Renal cortex interstitium (tissue), 11 donors: ENCODE measurements around the gene SEMA6A. TPM values are rescaled to one million over a fixed set of nuclear protein-coding genes. Genes with fewer than 3 reads are reported as not detected.

ENCODE experiments used
- DNase-seq, 11 donors: peaks; one replicate each; pipeline ENCODE4 v3.0.0-alpha.2; 2013; ENCODE audit warnings: low read depth in 9 of 11, low spot score in 4 of 11; ENCODE audit errors: extremely low read depth in 1 of 11
- polyA plus RNA-seq, 3 donors: library from polyadenylated mRNA; unstranded; fragments of 120-200 nt; gene quantifications; one replicate each; pipeline ENCODE4 v1.2.1, GENCODE V29; 2013; ENCODE audit not compliant: insufficient read length in 3 of 3

SEMA6A gene
- polyA plus RNA-seq, 3 donors, result 48.5 to 66.4 (median 64.9) TPM

DNA sequence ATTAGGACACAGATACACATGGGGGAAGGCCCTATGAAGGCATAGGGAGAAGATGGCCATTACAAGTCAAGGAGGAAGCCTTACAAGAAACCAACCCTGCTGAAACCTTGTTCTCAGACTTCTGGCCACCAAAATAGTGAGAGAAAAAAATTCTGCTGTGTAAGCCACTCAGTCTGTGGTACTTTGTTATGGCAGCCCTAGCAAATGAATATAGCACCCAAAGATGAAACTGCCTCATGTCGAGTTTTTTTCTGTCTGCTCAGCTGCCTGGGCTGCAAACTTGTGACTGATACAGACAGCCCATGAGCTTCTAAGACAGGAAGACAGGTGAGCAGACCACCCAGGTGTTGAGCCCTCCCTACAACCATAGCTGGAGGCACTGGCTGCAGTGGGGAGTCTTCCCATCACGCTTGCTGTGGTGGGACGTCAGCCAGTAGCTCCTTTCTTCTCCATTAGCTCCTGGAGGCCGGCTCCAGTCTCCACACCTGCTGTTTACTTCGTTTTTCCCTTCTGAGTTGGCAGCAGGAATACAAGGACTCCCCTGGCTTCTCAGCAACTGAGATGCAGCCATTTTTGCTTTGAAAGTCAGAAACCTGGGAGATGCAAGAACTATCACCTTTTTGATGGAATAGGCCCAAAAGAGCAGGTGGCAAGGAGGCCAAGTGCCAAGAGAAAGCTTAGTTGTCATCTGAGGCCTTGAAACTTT, 164.9 kb downstream of the SEMA6A start:
- DNase-seq, result no peak

DNA sequence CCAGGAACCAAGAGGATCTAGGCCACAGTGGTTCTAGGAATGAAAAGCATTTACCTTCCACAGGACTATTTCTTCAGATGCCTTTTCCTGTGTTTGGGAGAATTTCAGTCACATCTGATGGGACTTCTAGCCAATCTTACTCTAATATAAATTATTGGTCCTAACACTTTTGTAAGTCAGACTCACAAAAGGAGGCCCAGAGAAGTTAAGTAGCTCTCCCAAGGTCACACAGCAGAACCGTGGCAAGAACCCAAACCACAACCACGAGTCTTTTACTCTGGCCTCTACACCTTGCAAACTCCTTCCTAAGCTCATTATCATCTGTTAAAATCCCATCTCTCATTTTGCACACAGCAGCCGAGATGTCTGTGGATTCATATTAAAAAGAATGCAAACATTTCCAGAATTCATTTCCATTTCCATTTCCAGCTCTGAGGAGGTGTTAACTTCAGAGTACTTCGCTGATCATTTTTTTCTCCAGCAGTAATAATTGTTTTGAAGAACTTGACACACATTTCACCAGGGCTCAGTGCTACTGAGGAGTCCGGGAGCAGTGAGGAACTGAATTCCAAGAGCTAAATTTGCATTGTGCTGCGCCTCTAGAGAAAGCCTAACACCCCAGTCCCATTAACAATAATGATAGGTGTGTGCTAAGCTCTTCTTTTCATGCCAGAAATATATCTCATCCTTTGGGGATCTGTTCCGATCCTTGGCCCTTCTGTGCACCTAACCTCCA, 168.1 kb downstream of the SEMA6A start:
- no peak for DNase-seq

GRCh38 chr5:116404792-116405191, 169.8 kb downstream of the SEMA6A start:
- no peak for DNase-seq

- no peak for DNase-seq
These were observed 170.6 kb downstream of the SEMA6A start for GRCh38 chr5:116404016-116404415.

- DNase-seq, result no peak
These were observed 172.4 kb downstream of the SEMA6A start for GRCh38 chr5:116402235-116402634.

- no peak for DNase-seq
These were observed 173.0 kb downstream of the SEMA6A start for GRCh38 chr5:116401576-116401975.

DNA sequence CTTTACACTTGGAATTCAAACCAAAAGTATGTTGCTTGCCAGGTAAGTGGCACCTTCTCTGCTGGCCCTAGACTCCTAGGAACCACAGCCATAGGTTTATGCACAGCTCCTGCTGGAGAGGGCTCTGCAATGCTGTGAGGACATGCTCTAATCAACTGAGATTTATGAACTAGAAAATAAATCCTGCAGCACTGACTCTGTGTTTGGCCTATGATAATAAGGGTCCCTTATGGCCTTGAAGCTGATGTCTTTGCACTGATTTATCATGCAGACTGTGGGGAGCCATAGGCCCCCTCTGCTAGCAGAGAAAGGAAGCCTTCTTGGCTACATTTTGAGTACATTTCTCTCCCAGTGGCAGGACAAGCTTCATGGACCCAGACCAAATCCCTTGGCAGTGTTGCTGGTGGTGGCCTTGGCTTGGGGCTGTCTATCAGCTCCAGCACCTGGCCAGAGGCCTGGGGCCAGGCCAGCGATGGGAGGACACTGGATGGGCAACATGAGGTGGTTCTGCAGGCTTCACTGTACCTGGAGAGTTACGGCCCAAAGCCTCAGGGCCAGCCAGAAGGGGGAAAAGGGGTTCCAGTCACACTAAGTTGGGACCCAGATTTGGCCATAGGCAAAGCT, 178.0 kb downstream of the SEMA6A start:
- DNase-seq, result no peak

GRCh38 chr5:116395631-116396203, 178.9 kb downstream of the SEMA6A start:
- DNase-seq, result no peak

DNA sequence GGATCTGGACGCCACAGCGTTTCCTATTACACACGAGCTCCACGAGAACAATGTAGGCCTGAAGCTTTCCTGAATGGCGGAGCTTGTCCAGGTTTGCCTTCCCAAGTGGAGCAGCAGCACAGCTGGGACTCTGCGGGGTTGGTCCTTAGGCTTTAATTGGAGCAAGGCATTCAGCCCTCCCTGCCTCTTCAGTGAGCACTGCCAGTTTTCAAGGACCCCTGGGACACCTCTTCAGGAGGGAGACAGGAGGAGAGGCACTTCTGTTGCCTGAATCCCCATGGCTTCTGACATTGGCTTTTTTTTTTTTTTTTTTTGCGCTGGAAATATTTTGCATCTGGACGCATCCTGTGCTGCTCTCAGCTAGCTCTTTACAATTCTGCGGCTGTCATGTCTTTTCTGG, 179.4 kb downstream of the SEMA6A start:
- no peak for DNase-seq

- no peak for DNase-seq
These were observed 180.3 kb downstream of the SEMA6A start for GRCh38 chr5:116394186-116394867.
